ENCODE measurements around the gene MMS22L. TPM values are rescaled to one million over a fixed set of nuclear protein-coding genes. Genes with fewer than 3 reads are reported as not detected.

MMS22L gene
- total RNA-seq, 1 donor from 2014 or later, result 8.8 TPM

DNA sequence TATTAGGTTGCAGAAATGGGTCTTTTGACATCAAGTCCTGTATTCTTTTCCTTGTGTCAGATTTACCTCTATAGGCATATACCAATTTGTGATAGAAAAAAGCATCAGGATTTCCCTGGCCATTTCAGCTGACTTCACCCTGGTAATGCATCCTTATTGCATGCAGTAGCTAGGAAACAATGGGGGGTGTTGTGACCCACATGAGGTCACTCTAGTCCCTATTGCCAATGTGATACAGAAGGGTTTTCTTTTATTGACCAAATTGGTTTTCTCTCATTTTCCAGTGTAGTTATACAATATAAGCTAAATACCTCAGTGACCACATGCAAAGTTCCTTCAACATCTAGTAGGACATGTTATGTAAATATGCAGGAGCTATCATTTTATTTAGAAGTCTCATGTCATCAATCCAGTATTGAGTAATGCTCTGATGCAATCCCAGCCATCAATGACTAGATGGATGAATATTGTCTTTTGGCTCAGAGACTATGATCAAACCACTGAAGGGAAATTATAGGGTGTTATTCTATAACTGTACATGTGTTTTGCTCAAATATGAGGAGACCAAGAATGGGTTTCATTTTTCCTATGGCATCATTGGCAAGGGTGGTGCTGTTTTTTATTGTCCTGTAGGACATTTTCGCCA is 180.7 kb downstream of the MMS22L start:
- no peak for ATAC-seq
- H3K36me3 ChIP-seq, result no peaks in the 10 kb centered on the region
- intact Hi-C loops (cut with DNase I), result no loop called here
- no peak overlapping the region for H3K4me3 ChIP-seq
- TF ChIP-seq, protein P1, sequence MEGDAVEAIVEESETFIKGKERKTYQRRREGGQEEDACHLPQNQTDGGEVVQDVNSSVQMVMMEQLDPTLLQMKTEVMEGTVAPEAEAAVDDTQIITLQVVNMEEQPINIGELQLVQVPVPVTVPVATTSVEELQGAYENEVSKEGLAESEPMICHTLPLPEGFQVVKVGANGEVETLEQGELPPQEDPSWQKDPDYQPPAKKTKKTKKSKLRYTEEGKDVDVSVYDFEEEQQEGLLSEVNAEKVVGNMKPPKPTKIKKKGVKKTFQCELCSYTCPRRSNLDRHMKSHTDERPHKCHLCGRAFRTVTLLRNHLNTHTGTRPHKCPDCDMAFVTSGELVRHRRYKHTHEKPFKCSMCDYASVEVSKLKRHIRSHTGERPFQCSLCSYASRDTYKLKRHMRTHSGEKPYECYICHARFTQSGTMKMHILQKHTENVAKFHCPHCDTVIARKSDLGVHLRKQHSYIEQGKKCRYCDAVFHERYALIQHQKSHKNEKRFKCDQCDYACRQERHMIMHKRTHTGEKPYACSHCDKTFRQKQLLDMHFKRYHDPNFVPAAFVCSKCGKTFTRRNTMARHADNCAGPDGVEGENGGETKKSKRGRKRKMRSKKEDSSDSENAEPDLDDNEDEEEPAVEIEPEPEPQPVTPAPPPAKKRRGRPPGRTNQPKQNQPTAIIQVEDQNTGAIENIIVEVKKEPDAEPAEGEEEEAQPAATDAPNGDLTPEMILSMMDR (IDR thresholded peaks at IDR 0.05), result no peak
- H3K9me3 ChIP-seq, result no peaks in the 10 kb centered on the region
- H3K27ac ChIP-seq, result no peak overlapping the region
- no peaks in the 10 kb centered on the region for H3K27me3 ChIP-seq (ENCODE audit: low read depth)
- no peaks in the 10 kb centered on the region for H3K4me1 ChIP-seq
- no peak for DNase-seq

DNA sequence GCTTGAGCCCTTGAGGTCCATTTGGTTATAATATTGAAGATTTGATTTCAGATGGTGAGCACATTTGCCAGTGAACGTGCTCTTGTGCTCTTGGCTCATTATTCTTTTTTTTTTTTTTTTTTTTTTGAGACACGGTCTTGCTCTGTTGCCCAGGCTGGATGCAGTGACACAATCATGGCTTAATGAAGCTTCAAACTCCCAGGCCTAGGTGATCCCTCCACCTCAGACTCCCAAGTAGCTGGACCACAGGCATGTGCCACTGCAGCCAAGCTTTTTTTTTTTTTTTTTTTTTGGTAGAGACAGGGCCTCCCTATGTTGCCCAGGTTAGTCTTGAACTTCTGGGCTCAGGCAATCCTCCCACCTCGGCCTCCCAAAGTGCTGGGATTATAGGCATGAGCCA is 182.3 kb downstream of the MMS22L start:
- Histone ChIP-seq H3K36me3 (no peaks in the 10 kb centered on the region), H3K4me1 (no peaks in the 10 kb centered on the region), H3K4me3 (no peak overlapping the region), H3K27me3 (ENCODE audit: low read depth) (no peaks in the 10 kb centered on the region), H3K9me3 (no peaks in the 10 kb centered on the region), H3K27ac (no peak overlapping the region)
- ATAC-seq (no peak), DNase-seq (no peak)
- TF ChIP-seq, protein P1 (IDR thresholded peaks at IDR 0.05), result no peak
- intact Hi-C loops (cut with DNase I), result no loop called here

DNA sequence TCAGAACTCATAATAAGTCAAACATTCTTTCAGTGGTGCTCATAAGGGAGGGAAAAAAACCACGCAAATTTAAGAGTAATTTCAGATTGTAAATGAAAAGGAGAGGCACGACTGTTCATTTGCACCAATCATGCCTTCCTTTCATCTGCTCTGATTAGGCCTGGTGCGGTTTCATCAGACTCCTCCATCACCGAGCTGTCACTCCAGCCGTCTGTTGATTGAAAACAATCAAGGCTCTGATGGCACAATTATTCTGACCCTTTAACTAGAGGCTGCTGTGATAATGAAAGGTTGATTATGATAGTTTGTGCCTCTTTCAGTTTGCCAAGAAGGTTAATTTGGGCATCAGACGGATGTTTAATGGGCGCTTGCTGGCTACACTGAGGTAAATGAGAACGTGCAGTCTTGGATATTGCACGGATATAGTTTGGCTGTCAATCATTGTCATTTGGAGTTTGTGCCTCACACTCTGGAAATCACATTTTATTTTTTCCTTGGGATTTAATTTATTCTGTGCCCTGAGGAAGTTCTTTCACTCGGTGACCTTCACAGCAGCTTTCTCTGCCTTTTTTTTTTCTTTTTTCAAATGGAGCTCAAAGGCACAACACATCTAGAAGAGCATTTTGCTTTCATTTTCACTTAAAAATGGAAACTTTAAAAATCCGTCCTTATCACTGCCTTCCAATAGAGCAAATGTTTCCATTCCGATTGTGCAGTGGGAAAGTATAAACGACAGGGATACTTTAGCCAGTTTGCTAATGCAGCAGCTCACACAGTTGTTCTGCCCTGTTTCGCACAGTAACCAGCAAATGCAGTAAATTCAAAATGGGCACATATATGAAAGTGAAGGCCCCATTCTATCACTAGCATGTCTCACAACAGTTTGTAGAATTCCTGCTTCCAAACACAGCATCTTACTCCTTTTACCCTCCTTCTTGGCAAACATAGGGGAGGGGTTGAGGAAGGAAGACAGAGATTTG is 185.7 kb downstream of the MMS22L start:
- no peak for DNase-seq
- H3K4me3 ChIP-seq, result no peak overlapping the region
- no peak overlapping the region for H3K27ac ChIP-seq
- no peaks in the 10 kb centered on the region for H3K4me1 ChIP-seq
- H3K27me3 ChIP-seq (ENCODE audit: low read depth), result no peaks in the 10 kb centered on the region
- ATAC-seq, result no peak
- no peaks in the 10 kb centered on the region for H3K36me3 ChIP-seq
- intact Hi-C loops (cut with DNase I), result no loop called here
- no peaks in the 10 kb centered on the region for H3K9me3 ChIP-seq
- TF ChIP-seq, protein P1 (IDR thresholded peaks at IDR 0.05), result no peak

DNA sequence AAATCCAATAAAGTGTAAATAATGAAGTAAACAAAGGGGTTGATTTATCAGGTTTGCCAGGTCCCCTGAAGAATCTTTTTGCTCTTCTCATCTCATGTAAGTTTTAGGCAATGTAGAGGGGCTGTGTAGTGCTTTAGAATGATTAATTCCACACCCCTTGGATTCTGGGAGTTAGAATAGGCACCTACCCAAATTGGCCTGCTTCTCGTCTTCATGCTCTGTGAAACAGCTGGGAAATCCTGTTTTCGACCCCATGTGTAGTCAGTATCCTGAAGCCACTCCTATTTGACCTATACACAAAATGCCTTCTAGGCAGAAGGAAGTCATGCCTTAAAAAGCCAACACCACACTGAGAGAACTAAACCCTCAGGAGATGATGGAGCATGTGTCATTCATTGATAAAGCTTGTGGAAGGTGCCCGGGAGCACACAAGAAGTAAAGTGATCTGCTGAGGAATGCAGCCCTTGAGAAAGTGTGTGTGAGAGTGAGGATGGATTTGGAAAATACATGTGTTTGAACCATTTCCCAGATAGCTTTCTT is 187.6 kb downstream of the MMS22L start:
- TF ChIP-seq, protein P1 (IDR thresholded peaks at IDR 0.05), result no peak
- DNase-seq (no peak), ATAC-seq (no peak)
- H3K4me1 ChIP-seq, result no peaks in the 10 kb centered on the region
- no peaks in the 10 kb centered on the region for H3K36me3 ChIP-seq
- H3K9me3 ChIP-seq, result no peaks in the 10 kb centered on the region
- no peak overlapping the region for H3K4me3 ChIP-seq
- intact Hi-C loops (cut with DNase I), result no loop called here
- no peak overlapping the region for H3K27ac ChIP-seq
- H3K27me3 ChIP-seq (ENCODE audit: low read depth), result no peaks in the 10 kb centered on the region

DNA sequence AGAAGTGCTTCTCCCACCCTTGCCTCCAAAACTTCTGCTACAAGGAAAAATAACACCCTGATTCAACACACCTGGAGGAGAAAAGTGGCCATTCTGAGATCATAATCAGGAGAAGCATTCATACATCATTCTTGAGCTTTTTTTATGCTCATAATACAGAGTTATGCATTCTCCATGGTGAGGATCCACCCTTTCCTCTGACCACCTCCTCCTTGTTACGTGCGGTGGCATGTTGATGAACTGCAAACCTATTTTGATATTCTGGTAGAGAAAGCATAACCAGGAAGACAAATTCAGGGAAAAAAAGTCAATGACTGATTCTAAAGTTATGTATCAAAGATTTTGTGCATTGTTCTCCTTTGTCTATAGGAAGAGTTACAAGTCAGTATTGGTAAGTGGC is 188.6 kb downstream of the MMS22L start:
- TF ChIP-seq, protein P1 (IDR thresholded peaks at IDR 0.05), result no peak
- DNase-seq (no peak), ATAC-seq (no peak)
- no peak overlapping the region for H3K27ac ChIP-seq
- no peaks in the 10 kb centered on the region for H3K9me3 ChIP-seq
- H3K36me3 ChIP-seq, result no peaks in the 10 kb centered on the region
- intact Hi-C loops (cut with DNase I), result no loop called here
- H3K27me3 ChIP-seq (ENCODE audit: low read depth), result no peaks in the 10 kb centered on the region
- no peaks in the 10 kb centered on the region for H3K4me1 ChIP-seq
- no peak overlapping the region for H3K4me3 ChIP-seq

Measured in lower lobe of right lung (tissue), 2 donors.